D721Med (cell line): ENCODE measurements around the gene MICAL3.
"Not testable (repeated sequence)": the region's sequence is repeated elsewhere in the genome, so short reads cannot be mapped to it uniquely, and the experiment has no call there.

ENCODE experiments used
- DNase-seq: peaks from one replicate; pipeline ENCODE4 v3.0.0; 2011; ENCODE audit warnings: low spot score; ENCODE audit not compliant: insufficient read length
- FAIRE-seq: peaks from 2 replicates; lab custom pipeline; 2011; peaks lifted over from hg19 to GRCh38; lab: Jason Lieb, UNC
- TF ChIP-seq, protein P1 (sequence below): IDR thresholded peaks from 2 replicates; pipeline ENCODE4 v1.5.1; 2012; ENCODE audit warnings: mild to moderate bottlenecking, control low read depth; ENCODE audit not compliant: insufficient read depth; ENCODE audit errors: missing control alignments

MICAL3 gene

DNA sequence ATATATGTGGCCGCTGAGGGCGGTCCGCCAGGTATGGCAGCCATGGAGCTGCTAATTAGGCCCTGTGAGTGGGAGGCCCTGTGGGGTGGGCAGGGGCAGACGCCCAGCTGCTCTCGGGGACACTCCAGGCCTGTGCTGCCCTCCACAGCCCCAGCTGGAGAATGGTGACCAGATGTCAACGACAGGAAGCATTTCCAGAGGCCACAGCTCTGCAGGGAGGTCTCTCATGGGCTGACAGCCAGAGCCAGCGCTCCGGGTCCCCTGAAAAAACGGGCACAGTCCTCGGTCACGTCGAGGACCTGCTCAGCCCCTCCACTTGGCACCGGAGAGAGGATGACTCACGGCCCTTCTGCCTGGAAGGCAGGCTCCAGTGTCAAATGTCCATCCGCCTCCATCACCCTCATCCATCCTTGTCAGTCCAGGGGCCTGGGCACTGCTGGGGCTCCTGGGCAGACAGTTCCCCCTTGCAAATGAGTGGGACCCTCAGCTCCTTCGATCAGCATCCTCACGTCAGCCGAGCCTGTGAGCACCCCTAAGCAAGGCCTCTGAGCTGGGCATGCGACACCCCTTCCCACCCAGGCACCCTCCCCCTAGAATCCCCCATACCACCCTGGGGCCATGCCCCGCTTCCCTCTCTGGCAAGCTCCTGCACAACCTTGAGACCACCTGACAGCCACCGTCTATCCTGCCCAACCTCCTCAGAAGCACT is 252.0 kb downstream of the MICAL3 start:
- DNase-seq (no peak), FAIRE-seq (no peak)
- TF ChIP-seq, protein P1, sequence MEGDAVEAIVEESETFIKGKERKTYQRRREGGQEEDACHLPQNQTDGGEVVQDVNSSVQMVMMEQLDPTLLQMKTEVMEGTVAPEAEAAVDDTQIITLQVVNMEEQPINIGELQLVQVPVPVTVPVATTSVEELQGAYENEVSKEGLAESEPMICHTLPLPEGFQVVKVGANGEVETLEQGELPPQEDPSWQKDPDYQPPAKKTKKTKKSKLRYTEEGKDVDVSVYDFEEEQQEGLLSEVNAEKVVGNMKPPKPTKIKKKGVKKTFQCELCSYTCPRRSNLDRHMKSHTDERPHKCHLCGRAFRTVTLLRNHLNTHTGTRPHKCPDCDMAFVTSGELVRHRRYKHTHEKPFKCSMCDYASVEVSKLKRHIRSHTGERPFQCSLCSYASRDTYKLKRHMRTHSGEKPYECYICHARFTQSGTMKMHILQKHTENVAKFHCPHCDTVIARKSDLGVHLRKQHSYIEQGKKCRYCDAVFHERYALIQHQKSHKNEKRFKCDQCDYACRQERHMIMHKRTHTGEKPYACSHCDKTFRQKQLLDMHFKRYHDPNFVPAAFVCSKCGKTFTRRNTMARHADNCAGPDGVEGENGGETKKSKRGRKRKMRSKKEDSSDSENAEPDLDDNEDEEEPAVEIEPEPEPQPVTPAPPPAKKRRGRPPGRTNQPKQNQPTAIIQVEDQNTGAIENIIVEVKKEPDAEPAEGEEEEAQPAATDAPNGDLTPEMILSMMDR = no peak

- no peak for DNase-seq
- FAIRE-seq = no peak
- TF ChIP-seq, protein P1 = no peak
Measured at GRCh38 chr22:17770180-17771077, 253.9 kb downstream of the MICAL3 start.

DNA sequence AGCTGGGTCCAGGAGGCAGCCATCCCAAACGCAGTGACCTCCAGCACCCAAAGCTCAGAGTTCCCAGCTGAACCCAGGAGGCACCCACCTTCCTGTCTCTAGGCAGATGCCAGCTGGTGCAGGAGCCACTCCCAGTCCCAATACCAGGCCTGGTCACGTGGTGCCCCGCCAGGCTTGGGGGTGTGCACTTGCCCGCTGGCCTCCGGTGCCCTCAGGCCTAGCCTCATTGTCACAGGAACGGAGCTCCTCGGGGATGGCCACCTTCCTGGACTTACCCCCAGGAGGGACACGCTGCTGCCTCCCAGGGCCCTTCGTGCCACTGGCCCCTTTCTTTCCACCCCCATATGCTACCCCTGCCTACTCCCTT is 254.7 kb downstream of the MICAL3 start:
- no peak for FAIRE-seq
- TF ChIP-seq, protein P1 = no peak

DNA sequence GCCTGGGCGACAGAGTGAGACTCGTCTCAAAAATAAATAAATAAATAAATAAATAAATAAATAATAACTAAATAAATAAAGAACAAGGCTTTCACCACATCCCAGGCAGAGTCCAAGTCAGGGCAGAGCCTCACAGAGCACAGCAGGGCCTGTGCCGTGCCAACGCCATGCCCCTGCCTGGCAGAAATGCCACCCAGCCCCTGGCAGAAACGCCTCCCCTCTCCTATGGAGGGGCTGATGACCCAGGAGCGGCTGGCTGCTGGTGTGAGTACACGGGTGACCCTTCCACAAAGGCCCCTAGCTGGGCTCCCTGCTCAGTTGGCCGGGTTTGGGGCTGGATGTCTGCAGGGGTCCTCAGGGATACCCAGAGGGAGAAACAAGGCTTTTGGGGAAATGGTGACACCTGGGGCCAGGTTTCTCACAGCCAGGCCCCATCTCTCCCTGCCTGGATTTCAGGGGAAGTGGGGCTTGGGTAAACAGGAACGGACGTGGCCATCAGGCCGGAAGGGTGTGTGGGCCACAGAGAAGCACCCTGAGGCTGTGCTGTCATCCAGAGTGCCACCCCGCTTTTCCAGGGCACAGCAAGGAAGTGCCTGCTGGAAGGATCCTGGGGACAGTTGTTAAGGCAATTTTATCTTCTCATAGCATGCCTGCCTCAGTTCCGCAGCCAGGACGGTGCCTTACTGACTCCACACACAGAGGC is 255.2 kb downstream of the MICAL3 start:
- DNase-seq = no peak
- FAIRE-seq = no peak
- TF ChIP-seq, protein P1 = no peak

More for the DNA sequence above, 254.7 kb downstream of the MICAL3 start:
- DNase-seq = no peak

DNA sequence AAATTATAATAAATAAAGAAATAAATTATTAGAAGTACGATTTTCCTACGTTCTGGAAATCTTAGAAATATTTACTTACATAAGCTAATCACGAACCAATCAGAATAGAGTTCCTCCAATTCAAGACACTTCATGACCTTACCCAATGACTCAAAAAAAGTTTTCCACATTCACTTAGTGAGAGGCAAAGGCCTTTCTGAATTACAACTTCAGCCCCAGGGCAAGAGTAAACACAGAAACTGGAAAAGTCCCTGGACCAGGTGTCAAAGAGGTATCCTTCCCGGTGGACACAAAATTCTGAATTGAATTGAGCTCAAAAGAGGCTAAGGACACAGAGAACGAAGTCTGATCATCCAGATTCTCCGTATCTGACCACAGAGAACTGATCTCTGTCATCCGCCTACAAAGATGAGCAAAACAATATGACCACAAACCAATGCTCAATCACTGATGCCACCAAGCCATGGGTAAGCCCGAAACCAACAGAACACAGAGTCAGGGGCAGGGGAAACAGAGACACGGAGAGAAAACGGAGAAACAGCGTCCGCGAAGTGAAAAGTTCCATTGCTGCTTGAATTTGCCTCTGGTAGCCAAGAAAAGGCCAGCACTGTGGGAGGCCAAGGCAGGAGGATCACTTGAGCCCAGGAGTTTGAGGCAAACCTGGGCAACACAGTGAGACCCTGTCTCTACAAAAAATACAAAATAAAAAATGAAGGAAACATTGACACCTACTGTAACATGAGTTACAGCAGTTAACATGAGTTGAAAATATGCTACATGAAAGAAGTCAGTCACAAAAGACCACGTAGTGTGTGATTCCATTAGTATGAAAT is 256.9 kb downstream of the MICAL3 start:
- DNase-seq (no peak), FAIRE-seq (no peak)
- TF ChIP-seq, protein P1 = no peak

GRCh38 chr22:17764852-17765251 is 259.5 kb downstream of the MICAL3 start:
- DNase-seq, FAIRE-seq: not testable (repeated sequence)
